CD4-positive, alpha-beta T cell treated with Interleukin-15 for 1 hour (primary cell): ENCODE data around the gene MUC13.

Experiments
- DNase-seq: peaks from one replicate; pipeline ENCODE4 v3.0.0-alpha.2; 2020

The MUC13 gene

GRCh38 chr3:124895756-124896155 is 38.8 kb downstream of the MUC13 start:
- DNase-seq = no peak

- no peak for DNase-seq
Observed at GRCh38 chr3:124893526-124893925, 41.0 kb downstream of the MUC13 start.

- no peak for DNase-seq
Observed at GRCh38 chr3:124890573-124891190, 43.9 kb downstream of the MUC13 start.

GRCh38 chr3:124888482-124889441 is 45.8 kb downstream of the MUC13 start:
- DNase-seq = no peak

GRCh38 chr3:124887932-124888298 is 46.6 kb downstream of the MUC13 start:
- DNase-seq = no peak

- DNase-seq = no peak
Observed at GRCh38 chr3:124887177-124887931, 47.2 kb downstream of the MUC13 start, which contains the start of gene ITGB5. TSS of gene ITGB5 (minus strand) at chr3:124887365. CDS start at chr3:124887000, 365 bp downstream.

- DNase-seq = no peak
Observed at GRCh38 chr3:124886168-124887056, 48.1 kb downstream of the MUC13 start.

GRCh38 chr3:124885466-124886167 is 48.9 kb downstream of the MUC13 start:
- DNase-seq = no peak

GRCh38 chr3:124884474-124885101 is 50.0 kb downstream of the MUC13 start:
- DNase-seq = no peak

- DNase-seq = no peak
Observed at GRCh38 chr3:124883766-124884473, 50.6 kb downstream of the MUC13 start.

- DNase-seq = no peak
Observed at GRCh38 chr3:124882816-124883747, 51.5 kb downstream of the MUC13 start.

- DNase-seq = no peak
Observed at GRCh38 chr3:124881976-124882697, 52.4 kb downstream of the MUC13 start.

- DNase-seq = no peak
Observed at GRCh38 chr3:124879337-124879680, 55.2 kb downstream of the MUC13 start.

GRCh38 chr3:124878561-124879336 is 55.8 kb downstream of the MUC13 start:
- DNase-seq = no peak

GRCh38 chr3:124877674-124878073 is 56.9 kb downstream of the MUC13 start:
- no peak for DNase-seq

GRCh38 chr3:124876401-124876878 is 58.1 kb downstream of the MUC13 start:
- no peak for DNase-seq

- no peak for DNase-seq
Observed at GRCh38 chr3:124873226-124873625, 61.3 kb downstream of the MUC13 start.

- no peak for DNase-seq
Observed at GRCh38 chr3:124867511-124867910, 67.0 kb downstream of the MUC13 start.
